ENCODE data around the gene TOP1.

Gene TOP1

DNA sequence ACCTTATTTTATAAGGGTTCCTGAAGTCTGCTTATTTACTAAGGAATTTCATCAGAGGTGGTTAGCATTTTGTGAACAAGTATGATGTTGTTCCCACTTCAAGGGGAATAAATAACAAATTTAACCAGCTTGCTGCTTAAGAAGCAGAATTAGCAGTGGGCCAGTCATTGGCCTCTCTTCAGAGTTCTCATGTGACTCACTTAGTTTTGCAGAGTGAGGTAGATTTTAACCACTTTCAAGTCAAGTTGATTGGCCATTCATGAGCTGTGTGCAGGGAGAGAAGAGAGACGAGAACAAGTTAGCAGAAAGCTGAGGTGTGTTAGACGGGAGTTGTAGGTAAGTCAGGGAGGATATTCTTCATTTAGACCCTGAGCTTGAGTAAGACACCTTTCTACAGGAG is 18.1 kb downstream of the TOP1 start:
- Histone ChIP-seq H3K36me3 (ENCODE audit: control insufficient read depth, insufficient read depth, low read length) (no peaks in the 10 kb centered on the region), H3K9ac (ENCODE audit: low read length) (no peak overlapping the region), H3K4me1 (ENCODE audit: control insufficient read depth, insufficient read depth, low read length) (peaks cover 28% of the 10 kb centered on the region), H3K27me3 (ENCODE audit: control insufficient read depth, insufficient read depth, low read length) (no peaks in the 10 kb centered on the region), H3K27ac (ENCODE audit: low read depth, low read length) (peak overlapping the region; percentile 40), H3K4me3 (ENCODE audit: low read length) (no peak overlapping the region)

DNA sequence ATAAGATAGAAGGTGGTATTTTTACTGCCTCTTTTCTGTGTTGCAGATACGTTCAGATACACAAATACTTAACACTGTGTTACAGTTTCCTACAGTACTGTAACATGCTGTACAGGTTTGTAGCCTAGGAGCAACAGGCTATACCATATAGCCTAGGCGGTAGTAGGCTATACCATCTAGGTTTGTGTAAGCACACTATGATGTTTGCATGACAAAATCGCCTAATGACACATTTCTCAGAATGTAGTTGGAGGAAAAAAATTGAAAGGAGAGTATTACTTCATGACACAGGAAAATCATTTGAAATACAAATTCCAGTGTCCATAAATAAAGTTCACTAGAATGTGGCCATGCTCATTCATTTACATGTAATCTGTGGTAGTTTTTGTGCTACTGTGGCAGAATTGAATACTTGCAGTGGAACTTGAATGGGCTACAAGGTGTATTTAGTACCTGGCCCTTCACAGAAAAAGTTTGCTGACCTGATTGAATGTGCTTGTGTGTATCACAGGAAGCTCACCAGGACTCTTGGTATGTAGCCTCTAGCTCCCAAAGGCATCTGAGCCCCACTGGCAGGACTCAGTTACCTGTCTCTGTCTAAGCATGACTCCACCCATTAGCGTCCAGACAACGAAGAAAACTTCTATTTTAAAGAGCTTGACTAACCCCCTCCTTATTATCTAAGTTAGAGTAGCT is 18.8 kb downstream of the TOP1 start:
- H3K4me1 ChIP-seq (ENCODE audit: control insufficient read depth, insufficient read depth, low read length), result peaks cover 26% of the 10 kb centered on the region
- peak overlapping the region; percentile 40 for H3K27ac ChIP-seq (ENCODE audit: low read depth, low read length)
- no peaks in the 10 kb centered on the region for H3K36me3 ChIP-seq (ENCODE audit: control insufficient read depth, insufficient read depth, low read length)
- peak overlapping the region; percentile 14 for H3K4me3 ChIP-seq (ENCODE audit: low read length)
- no peak overlapping the region for H3K9ac ChIP-seq (ENCODE audit: low read length)
- H3K27me3 ChIP-seq (ENCODE audit: control insufficient read depth, insufficient read depth, low read length), result no peaks in the 10 kb centered on the region

DNA sequence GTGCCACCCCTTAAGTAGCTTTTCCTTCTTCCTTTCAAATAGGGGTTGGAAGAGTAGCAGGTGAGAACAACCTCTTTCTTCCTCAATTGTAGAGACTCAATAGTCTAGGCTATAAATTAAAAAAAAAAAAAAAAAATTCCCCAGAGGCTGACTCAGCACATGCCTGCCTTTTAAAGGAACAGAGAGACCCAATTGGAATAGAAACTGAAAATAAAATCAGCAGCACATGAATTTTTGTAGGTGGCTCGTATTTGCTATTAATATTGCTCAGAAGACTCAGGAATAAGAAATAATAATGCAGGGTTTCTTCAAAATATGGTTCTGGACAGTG is 19.3 kb downstream of the TOP1 start:
- Histone ChIP-seq H3K9ac (ENCODE audit: low read length) (no peak overlapping the region), H3K27ac (ENCODE audit: low read depth, low read length) (peak overlapping the region; percentile 10), H3K36me3 (ENCODE audit: control insufficient read depth, insufficient read depth, low read length) (no peaks in the 10 kb centered on the region), H3K4me3 (ENCODE audit: low read length) (peak overlapping the region; percentile 14), H3K4me1 (ENCODE audit: control insufficient read depth, insufficient read depth, low read length) (peaks cover 26% of the 10 kb centered on the region), H3K27me3 (ENCODE audit: control insufficient read depth, insufficient read depth, low read length) (no peaks in the 10 kb centered on the region)

DNA sequence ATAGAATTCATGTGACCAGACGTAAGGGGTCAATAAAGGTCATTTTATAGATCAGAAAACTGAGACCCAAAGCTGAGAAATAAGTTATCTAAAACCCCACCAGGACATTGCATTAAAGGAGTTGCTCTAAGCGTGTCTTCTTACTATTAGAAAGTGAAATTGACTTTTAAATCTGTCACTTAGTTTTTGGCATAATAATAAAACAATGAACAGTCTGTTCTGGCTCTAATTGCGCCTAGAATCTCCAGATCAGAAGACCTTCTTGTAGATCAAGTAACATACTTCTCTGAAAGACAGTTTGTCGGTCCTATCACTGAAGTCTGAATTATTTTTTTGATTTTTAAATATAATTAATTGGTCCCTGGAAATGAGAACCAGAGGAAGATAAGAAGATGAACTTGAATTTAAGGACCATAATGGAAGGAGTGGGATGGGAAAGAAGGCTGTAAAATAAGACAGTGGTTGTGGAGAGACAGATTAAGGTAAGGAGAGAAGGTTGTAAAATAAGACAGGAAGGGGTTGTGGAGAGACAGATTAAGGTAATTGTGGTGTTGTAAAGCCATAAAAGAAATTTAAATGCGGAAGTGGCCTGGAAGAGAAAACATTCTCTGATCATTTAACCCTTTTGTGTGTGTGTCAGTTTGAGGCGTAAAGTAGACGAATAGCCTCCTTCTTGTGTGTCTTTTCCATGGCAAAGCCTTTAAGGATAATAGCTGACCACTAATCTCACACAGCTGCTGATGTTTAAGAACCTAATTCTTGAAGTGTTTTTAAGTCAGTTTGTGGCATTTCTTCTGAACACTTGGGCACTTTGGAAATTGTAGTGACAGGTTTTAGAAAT is 20.1 kb downstream of the TOP1 start:
- Histone ChIP-seq H3K4me3 (ENCODE audit: low read length) (no peak overlapping the region), H3K9ac (ENCODE audit: low read length) (no peak overlapping the region), H3K27me3 (ENCODE audit: control insufficient read depth, insufficient read depth, low read length) (no peaks in the 10 kb centered on the region), H3K4me1 (ENCODE audit: control insufficient read depth, insufficient read depth, low read length) (peaks cover 30% of the 10 kb centered on the region), H3K27ac (ENCODE audit: low read depth, low read length) (peak overlapping the region; percentile 10), H3K36me3 (ENCODE audit: control insufficient read depth, insufficient read depth, low read length) (no peaks in the 10 kb centered on the region)

DNA sequence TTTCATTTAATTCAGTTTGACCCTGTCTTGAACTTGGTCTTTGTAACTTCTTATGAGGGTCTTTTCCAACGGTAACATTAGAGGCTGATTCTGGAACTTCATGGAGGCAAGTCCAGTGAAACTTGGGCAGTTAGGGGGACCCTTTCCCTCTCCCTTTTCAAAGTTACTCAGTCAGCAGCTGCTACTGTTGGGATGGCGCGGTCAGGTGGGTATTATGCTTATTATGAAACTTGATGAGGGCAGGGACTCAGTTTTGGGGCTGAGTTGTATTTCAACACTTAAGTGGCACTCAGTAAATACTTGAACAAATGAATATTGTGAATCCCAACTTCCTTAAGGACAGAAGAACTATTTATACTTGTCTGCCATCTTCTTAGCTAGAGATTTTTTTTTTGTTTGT is 20.8 kb downstream of the TOP1 start:
- Histone ChIP-seq H3K36me3 (ENCODE audit: control insufficient read depth, insufficient read depth, low read length) (no peaks in the 10 kb centered on the region), H3K27ac (ENCODE audit: low read depth, low read length) (no peak overlapping the region), H3K9ac (ENCODE audit: low read length) (no peak overlapping the region), H3K27me3 (ENCODE audit: control insufficient read depth, insufficient read depth, low read length) (no peaks in the 10 kb centered on the region), H3K4me1 (ENCODE audit: control insufficient read depth, insufficient read depth, low read length) (peaks cover 30% of the 10 kb centered on the region), H3K4me3 (ENCODE audit: low read length) (no peak overlapping the region)

- no peaks in the 10 kb centered on the region for H3K27me3 ChIP-seq (ENCODE audit: control insufficient read depth, insufficient read depth, low read length)
- H3K4me3 ChIP-seq (ENCODE audit: low read length), result no peak overlapping the region
- H3K27ac ChIP-seq (ENCODE audit: low read depth, low read length), result peak overlapping the region; percentile 27
- peaks cover 30% of the 10 kb centered on the region for H3K4me1 ChIP-seq (ENCODE audit: control insufficient read depth, insufficient read depth, low read length)
- no peaks in the 10 kb centered on the region for H3K36me3 ChIP-seq (ENCODE audit: control insufficient read depth, insufficient read depth, low read length)
- no peak overlapping the region for H3K9ac ChIP-seq (ENCODE audit: low read length)
Measured at GRCh38 chr20:41050361-41051008, 21.9 kb downstream of the TOP1 start.

DNA sequence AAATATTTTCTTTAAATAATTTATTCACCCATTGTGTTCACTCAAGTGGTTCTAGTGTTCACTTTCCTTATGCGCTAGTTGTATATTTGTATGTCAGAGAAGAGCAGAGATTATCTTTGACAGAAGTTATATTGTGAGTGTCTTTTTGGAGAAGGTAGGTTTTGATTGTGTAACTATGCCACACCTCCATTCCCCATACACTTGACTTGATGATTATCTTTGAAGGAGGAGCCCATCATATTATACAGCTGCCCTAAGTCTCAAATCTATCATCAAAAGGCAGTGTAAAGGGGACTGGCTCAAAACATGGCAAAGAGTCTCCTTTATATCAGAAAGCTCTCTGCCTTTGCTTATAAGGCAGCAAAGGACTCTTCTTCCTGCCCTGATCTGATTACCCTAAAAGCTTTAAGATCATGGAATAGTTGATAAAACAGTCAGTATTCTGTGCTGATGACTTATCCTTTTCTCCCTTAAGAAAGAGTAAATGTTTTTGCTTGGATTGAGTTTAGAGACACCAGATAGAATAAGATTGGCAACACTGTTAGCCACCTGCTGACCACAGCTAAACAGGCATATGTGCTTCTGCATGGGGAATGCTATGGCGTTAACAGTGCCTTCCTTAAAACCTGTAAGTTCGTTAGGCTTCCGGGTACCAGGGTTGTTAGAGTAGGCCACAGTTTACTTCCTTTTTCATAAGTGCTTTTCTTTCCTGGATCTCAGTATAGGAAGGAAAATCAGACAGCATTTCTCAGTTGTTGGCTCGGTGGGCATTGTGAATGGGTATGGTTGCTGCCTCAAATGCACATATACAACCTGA is 22.6 kb downstream of the TOP1 start:
- H3K27ac ChIP-seq (ENCODE audit: low read depth, low read length), result no peak overlapping the region
- H3K27me3 ChIP-seq (ENCODE audit: control insufficient read depth, insufficient read depth, low read length), result no peaks in the 10 kb centered on the region
- no peak overlapping the region for H3K4me3 ChIP-seq (ENCODE audit: low read length)
- H3K36me3 ChIP-seq (ENCODE audit: control insufficient read depth, insufficient read depth, low read length), result no peaks in the 10 kb centered on the region
- peaks cover 27% of the 10 kb centered on the region for H3K4me1 ChIP-seq (ENCODE audit: control insufficient read depth, insufficient read depth, low read length)
- H3K9ac ChIP-seq (ENCODE audit: low read length), result no peak overlapping the region

GRCh38 chr20:41052742-41053419 is 24.3 kb downstream of the TOP1 start:
- H3K36me3 ChIP-seq (ENCODE audit: control insufficient read depth, insufficient read depth, low read length), result no peaks in the 10 kb centered on the region
- H3K27ac ChIP-seq (ENCODE audit: low read depth, low read length), result no peak overlapping the region
- H3K27me3 ChIP-seq (ENCODE audit: control insufficient read depth, insufficient read depth, low read length), result no peaks in the 10 kb centered on the region
- no peak overlapping the region for H3K9ac ChIP-seq (ENCODE audit: low read length)
- H3K4me1 ChIP-seq (ENCODE audit: control insufficient read depth, insufficient read depth, low read length), result peaks cover 18% of the 10 kb centered on the region
- H3K4me3 ChIP-seq (ENCODE audit: low read length), result no peak overlapping the region

DNA sequence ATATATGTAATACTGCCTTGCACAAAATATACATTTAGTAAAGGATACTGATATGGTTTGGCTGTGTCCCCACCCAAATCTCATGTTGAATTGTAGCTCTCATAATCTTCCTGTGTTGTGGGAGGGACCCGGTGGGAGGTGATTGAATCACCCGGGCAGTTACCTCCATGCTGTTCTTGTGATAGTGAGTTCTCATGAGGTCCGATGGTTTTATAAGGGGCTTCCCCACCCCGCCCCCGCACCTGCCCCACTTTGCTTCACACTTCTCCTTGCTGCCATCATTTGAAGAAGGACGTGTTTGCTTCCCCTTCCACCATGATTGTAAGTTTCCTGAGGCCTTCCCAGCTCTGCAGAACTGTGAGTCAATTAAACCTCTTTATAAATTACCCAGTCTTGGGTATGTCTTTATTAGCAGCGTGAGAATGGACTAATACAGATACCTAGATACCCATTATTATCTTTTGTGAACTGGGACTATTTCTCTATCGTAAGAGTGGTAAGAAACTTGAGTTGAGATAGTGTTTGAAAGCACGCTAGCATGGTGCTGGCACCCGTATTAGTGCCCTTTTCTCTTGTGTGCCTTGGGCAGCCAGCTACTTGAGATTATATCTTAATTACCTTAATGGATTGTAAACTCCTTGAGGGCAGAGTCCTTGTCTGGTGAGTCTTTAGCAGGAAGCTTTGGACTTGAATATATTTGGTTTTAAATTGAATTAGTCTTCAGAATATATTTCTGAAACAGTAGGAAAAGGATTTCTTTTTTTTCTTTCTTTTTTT is 25.6 kb downstream of the TOP1 start:
- Histone ChIP-seq H3K36me3 (ENCODE audit: control insufficient read depth, insufficient read depth, low read length) (no peaks in the 10 kb centered on the region), H3K4me1 (ENCODE audit: control insufficient read depth, insufficient read depth, low read length) (peaks cover 22% of the 10 kb centered on the region), H3K9ac (ENCODE audit: low read length) (no peak overlapping the region), H3K27ac (ENCODE audit: low read depth, low read length) (no peak overlapping the region), H3K27me3 (ENCODE audit: control insufficient read depth, insufficient read depth, low read length) (no peaks in the 10 kb centered on the region), H3K4me3 (ENCODE audit: low read length) (no peak overlapping the region)

- no peaks in the 10 kb centered on the region for H3K36me3 ChIP-seq (ENCODE audit: control insufficient read depth, insufficient read depth, low read length)
- H3K4me1 ChIP-seq (ENCODE audit: control insufficient read depth, insufficient read depth, low read length), result peaks cover 22% of the 10 kb centered on the region
- no peak overlapping the region for H3K27ac ChIP-seq (ENCODE audit: low read depth, low read length)
- no peaks in the 10 kb centered on the region for H3K27me3 ChIP-seq (ENCODE audit: control insufficient read depth, insufficient read depth, low read length)
- no peak overlapping the region for H3K9ac ChIP-seq (ENCODE audit: low read length)
- no peak overlapping the region for H3K4me3 ChIP-seq (ENCODE audit: low read length)
Measured at GRCh38 chr20:41054847-41055230, 26.2 kb downstream of the TOP1 start.

GRCh38 chr20:41055679-41056078 is 27.1 kb downstream of the TOP1 start:
- H3K36me3 ChIP-seq (ENCODE audit: control insufficient read depth, insufficient read depth, low read length), result no peaks in the 10 kb centered on the region
- no peak overlapping the region for H3K9ac ChIP-seq (ENCODE audit: low read length)
- peaks cover 17% of the 10 kb centered on the region for H3K4me1 ChIP-seq (ENCODE audit: control insufficient read depth, insufficient read depth, low read length)
- no peak overlapping the region for H3K4me3 ChIP-seq (ENCODE audit: low read length)
- H3K27me3 ChIP-seq (ENCODE audit: control insufficient read depth, insufficient read depth, low read length), result no peaks in the 10 kb centered on the region
- no peak overlapping the region for H3K27ac ChIP-seq (ENCODE audit: low read depth, low read length)
